K562 (cell line): ENCODE measurements around the gene ENDOD1. TPM values are rescaled to one million over a fixed set of nuclear protein-coding genes. Genes with fewer than 3 reads are reported as not detected.

Source experiments
- CBFA2T3 ChIP-seq: fragments of 450-650 bp; IDR thresholded peaks from 2 replicates; pipeline ENCODE4 v1.6.1; 2017
- CBX1 ChIP-seq: sonication (generic); IDR thresholded peaks from 2 replicates; pipeline ENCODE4 v1.6.1; 2016; ENCODE audit warnings: antibody characterized with exemption, low read depth, mild to moderate bottlenecking
- FOS ChIP-seq: IDR thresholded peaks from 3 replicates; pipeline ENCODE4 v1.6.1; 2011; ENCODE audit not compliant: insufficient read length; ENCODE audit errors: extremely low read depth
- TCF3 ChIP-seq: sonication (generic); formaldehyde crosslinking; IDR thresholded peaks from 2 replicates; pipeline ENCODE4 v1.4.0; 2020; ENCODE audit warnings: mild to moderate bottlenecking, missing genetic modification reagents
- ZKSCAN1 ChIP-seq: fragments of 150-350 bp; IDR thresholded peaks from 2 replicates; pipeline ENCODE4 v1.6.1; 2016; ENCODE audit warnings: low read depth, low read length
- polyA plus RNA-seq, 8 experiments: library from polyadenylated mRNA; depleted of rRNA in 4 of 8; stranded (reverse) in 5 of 8; unstranded in 3 of 8; fragments of >200 nt; fragmentation: Nextera tagmentation in 2 of 8; fragmentation: Illumina TruSeq in 1 of 8; extraction: Ambion mirVana in 2 of 8; extraction: Trizol in 1 of 8; gene quantifications; 2 replicates each; pipeline versions ENCODE4 v1.2.1 to v1.2.3, GENCODE V29; 2011 to 2014; ENCODE audit warnings: inconsistent platforms in 1 of 8, missing spikeins in 1 of 8
- total RNA-seq, 7 experiments: library from RNA; depleted of rRNA in 6 of 7; stranded (reverse); fragments of >200 nt in 6 of 7; fragmentation: Illumina TruSeq in 2 of 7; extraction: Trizol in 2 of 7; gene quantifications; 2 replicates each; pipeline versions ENCODE4 v1.2.1 to v1.2.3, GENCODE V29; 2011 to 2021; ENCODE audit warnings: low replicate concordance in 1 of 7
- TF ChIP-seq, protein P1 (sequence below): fragments of 450-650 bp; IDR thresholded peaks from 2 replicates; pipeline ENCODE4 v1.7.0; 2016; ENCODE audit warnings: borderline replicate concordance
- TF ChIP-seq, protein P2 (sequence below): fragments of 450-650 bp; IDR thresholded peaks from 2 replicates; pipeline ENCODE4 v1.6.1; 2016; ENCODE audit warnings: antibody characterized with exemption
- TF ChIP-seq, protein P3 (sequence below): fragments of 250-450 bp; sonication (Bioruptor Pico); IDR thresholded peaks from 2 replicates; pipeline ENCODE4 v1.4.0; 2020

The ENDOD1 gene
- total and polyA plus RNA-seq, 9 of the 15 experiments (the other 6 are each of a cell fraction or from before 2014, with no cell fraction given), result 4.2 to 11.8 (median 9.3) TPM

DNA sequence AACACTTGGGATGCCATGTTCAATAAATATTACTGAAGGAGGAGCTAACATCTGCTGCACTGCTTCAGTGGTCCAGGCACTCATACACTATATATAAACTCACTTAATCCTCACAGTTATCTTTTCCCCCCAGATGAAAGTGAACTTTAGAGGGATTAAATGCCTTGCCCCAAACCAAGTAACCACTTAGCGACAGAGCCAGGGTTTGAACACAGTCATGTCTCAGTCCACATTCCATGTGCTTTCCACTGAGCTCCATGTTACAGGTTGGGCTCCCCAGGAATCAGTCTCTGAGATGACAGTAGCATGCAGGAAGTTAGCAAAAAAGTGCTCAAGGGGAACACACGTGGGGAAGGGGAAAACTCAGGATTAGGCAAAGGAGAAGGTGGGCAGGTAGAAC lies 59.3 kb downstream of the ENDOD1 start (continued):
- TF ChIP-seq, protein P1, sequence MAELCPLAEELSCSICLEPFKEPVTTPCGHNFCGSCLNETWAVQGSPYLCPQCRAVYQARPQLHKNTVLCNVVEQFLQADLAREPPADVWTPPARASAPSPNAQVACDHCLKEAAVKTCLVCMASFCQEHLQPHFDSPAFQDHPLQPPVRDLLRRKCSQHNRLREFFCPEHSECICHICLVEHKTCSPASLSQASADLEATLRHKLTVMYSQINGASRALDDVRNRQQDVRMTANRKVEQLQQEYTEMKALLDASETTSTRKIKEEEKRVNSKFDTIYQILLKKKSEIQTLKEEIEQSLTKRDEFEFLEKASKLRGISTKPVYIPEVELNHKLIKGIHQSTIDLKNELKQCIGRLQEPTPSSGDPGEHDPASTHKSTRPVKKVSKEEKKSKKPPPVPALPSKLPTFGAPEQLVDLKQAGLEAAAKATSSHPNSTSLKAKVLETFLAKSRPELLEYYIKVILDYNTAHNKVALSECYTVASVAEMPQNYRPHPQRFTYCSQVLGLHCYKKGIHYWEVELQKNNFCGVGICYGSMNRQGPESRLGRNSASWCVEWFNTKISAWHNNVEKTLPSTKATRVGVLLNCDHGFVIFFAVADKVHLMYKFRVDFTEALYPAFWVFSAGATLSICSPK, result no peak
- TF ChIP-seq TCF3 (CRISPR knock-in tag), result peak; percentile 70
- TF ChIP-seq CBX1, result no peak
- TF ChIP-seq FOS, result no peak
- TF ChIP-seq CBFA2T3, result peak; percentile 61
- TF ChIP-seq, protein P2, sequence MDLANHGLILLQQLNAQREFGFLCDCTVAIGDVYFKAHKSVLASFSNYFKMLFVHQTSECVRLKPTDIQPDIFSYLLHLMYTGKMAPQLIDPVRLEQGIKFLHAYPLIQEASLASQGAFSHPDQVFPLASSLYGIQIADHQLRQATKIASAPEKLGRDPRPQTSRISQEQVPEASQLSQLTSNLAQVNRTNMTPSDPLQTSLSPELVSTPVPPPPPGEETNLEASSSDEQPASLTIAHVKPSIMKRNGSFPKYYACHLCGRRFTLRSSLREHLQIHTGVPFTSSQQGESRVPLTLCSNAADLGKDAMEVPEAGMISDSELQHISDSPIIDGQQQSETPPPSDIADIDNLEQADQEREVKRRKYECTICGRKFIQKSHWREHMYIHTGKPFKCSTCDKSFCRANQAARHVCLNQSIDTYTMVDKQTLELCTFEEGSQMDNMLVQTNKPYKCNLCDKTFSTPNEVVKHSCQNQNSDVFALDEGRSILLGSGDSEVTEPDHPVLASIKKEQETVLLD, result peak; percentile 23; the same call in 1 of the 2 replicates
- no peak for TF ChIP-seq ZKSCAN1
- TF ChIP-seq, protein P3, sequence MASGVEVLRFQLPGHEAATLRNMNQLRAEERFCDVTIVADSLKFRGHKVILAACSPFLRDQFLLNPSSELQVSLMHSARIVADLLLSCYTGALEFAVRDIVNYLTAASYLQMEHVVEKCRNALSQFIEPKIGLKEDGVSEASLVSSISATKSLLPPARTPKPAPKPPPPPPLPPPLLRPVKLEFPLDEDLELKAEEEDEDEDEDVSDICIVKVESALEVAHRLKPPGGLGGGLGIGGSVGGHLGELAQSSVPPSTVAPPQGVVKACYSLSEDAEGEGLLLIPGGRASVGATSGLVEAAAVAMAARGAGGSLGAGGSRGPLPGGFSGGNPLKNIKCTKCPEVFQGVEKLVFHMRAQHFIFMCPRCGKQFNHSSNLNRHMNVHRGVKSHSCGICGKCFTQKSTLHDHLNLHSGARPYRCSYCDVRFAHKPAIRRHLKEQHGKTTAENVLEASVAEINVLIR, result no peak
